ENCODE results near the gene CDH18.

CDH18 gene

GRCh38 chr5:19928562-19929421 lies 59.2 kb downstream of the CDH18 start:
- peak; percentile 83 for DNase-seq (ENCODE audit: low read depth)

- DNase-seq (ENCODE audit: low read depth): no peak
These were observed 60.1 kb downstream of the CDH18 start for GRCh38 chr5:19927919-19928318.

GRCh38 chr5:19927170-19927569 lies 60.8 kb downstream of the CDH18 start:
- no peak for DNase-seq (ENCODE audit: low read depth)

GRCh38 chr5:19923742-19924141 lies 64.3 kb downstream of the CDH18 start:
- DNase-seq (ENCODE audit: low read depth): no peak

GRCh38 chr5:19920761-19921160 lies 67.2 kb downstream of the CDH18 start:
- DNase-seq (ENCODE audit: low read depth): peak; percentile 31

- DNase-seq (ENCODE audit: low read depth): no peak
These were observed 69.2 kb downstream of the CDH18 start for GRCh38 chr5:19918780-19919179.

- DNase-seq (ENCODE audit: low read depth): peak; percentile 68
These were observed 70.3 kb downstream of the CDH18 start for GRCh38 chr5:19917588-19918122.

- DNase-seq (ENCODE audit: low read depth): no peak
These were observed 77.9 kb downstream of the CDH18 start for GRCh38 chr5:19910136-19910535.

- peak; percentile 85 for DNase-seq (ENCODE audit: low read depth)
These were observed 83.2 kb downstream of the CDH18 start for GRCh38 chr5:19904766-19905165.

- peak; percentile 76 for DNase-seq (ENCODE audit: low read depth)
These were observed 84.4 kb downstream of the CDH18 start for GRCh38 chr5:19903611-19904010.

- peak; percentile 30 for DNase-seq (ENCODE audit: low read depth)
These were observed 85.6 kb downstream of the CDH18 start for GRCh38 chr5:19902316-19902934.

- no peak for DNase-seq (ENCODE audit: low read depth)
These were observed 87.7 kb downstream of the CDH18 start for GRCh38 chr5:19900269-19900668.

GRCh38 chr5:19891658-19892057 lies 96.3 kb downstream of the CDH18 start:
- peak; percentile 33 for DNase-seq (ENCODE audit: low read depth)

- DNase-seq (ENCODE audit: low read depth): peak; percentile 65
These were observed 101.7 kb downstream of the CDH18 start for GRCh38 chr5:19886123-19886917.

GRCh38 chr5:19885040-19885824 lies 102.8 kb downstream of the CDH18 start:
- DNase-seq (ENCODE audit: low read depth): no peak

- DNase-seq (ENCODE audit: low read depth): no peak
These were observed 107.1 kb downstream of the CDH18 start for GRCh38 chr5:19880859-19881436.

- DNase-seq (ENCODE audit: low read depth): no peak
These were observed 107.5 kb downstream of the CDH18 start for GRCh38 chr5:19880458-19880857.

GRCh38 chr5:19874811-19875210 lies 113.2 kb downstream of the CDH18 start:
- DNase-seq (ENCODE audit: low read depth): no peak

- no peak for DNase-seq (ENCODE audit: low read depth)
These were observed 121.9 kb downstream of the CDH18 start for GRCh38 chr5:19866090-19866450.

GRCh38 chr5:19865336-19866089 lies 122.5 kb downstream of the CDH18 start:
- no peak for DNase-seq (ENCODE audit: low read depth)

- no peak for DNase-seq (ENCODE audit: low read depth)
These were observed 125.3 kb downstream of the CDH18 start for GRCh38 chr5:19862711-19863110.
